WERI-Rb-1 (cell line): ENCODE measurements around the gene MAD1L1.

Experiments
- DNase-seq: peaks from one replicate; pipeline ENCODE4 v3.0.0-alpha.2; 2020
- H3K27ac ChIP-seq: fragments of 250-450 bp; sonication (Bioruptor Pico); 2 replicates; pipeline ENCODE4 v1.5.1; 2020; ENCODE audit warnings: mild to moderate bottlenecking, moderate library complexity
- H3K27me3 ChIP-seq: fragments of 250-450 bp; sonication (Bioruptor Pico); 2 replicates; pipeline ENCODE4 v1.5.1; 2021; ENCODE audit warnings: mild to moderate bottlenecking, low read depth, moderate library complexity; ENCODE audit not compliant: insufficient read depth, severe bottlenecking
- H3K36me3 ChIP-seq: fragments of 250-450 bp; sonication (Bioruptor Pico); 2 replicates; pipeline ENCODE4 v1.5.1; 2020; ENCODE audit warnings: mild to moderate bottlenecking, moderate library complexity
- H3K4me3 ChIP-seq: 2 replicates; pipeline ENCODE4 v1.5.1; 2011; ENCODE audit warnings: low read depth, mild to moderate bottlenecking, control low read depth, low read length
- H3K9me3 ChIP-seq: fragments of 250-450 bp; sonication (Bioruptor Pico); 2 replicates; pipeline ENCODE4 v1.5.1; 2021; ENCODE audit warnings: mild to moderate bottlenecking, moderate library complexity; ENCODE audit not compliant: severe bottlenecking
- TF ChIP-seq, protein P1 (sequence below): IDR thresholded peaks from 2 replicates; pipeline ENCODE4 v1.5.1; 2011; ENCODE audit warnings: low read depth, mild to moderate bottlenecking, control low read depth, inconsistent platforms, low read length

MAD1L1 gene

DNA sequence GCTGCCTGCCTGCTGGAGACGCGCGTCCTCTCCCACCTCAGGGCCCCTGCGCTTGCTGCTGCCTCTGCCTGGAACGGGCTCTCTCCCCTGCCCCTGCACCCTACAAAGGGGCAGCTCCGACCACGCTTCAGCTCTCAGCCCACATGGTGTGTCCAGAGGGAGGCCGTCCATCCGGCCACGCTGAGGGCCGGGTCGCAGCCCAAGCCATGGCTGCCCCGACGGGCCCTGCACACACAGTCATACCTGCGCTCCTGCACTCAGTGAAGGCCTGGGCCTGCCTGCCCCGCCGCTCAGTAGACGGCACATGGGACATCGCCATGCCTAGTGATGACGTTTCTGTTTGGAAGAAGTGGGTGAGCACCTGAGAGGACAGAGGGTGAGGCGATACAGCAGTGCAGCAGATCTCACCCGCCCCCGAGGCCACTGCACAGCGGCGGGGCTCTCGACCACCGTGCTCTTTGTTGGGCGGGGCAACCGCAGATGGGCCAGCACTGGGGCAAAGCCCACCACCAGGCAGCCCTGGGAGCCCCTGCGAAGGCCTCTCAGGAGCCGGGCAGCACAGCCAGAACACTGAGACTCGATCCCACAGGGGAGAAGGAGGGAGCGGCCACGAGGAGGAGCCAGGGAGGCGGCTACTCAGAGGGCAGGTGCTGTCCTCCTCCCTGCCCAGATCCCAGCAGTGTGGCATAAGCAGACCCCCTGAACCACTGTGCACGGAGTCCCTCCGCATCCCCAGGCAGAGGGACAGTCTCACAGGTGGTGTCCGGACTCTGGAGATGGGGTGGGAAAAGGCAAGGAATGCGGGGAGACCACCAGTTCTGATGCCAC lies 129.5 kb downstream of the MAD1L1 start:
- peak; percentile 45 for DNase-seq
- Histone ChIP-seq H3K4me3 (no peak overlapping the region), H3K36me3 (peaks cover 10% of the 10 kb centered on the region), H3K9me3 (no peaks in the 10 kb centered on the region), H3K27me3 (no peaks in the 10 kb centered on the region), H3K27ac (peak overlapping the region; percentile 84)
- TF ChIP-seq, protein P1, sequence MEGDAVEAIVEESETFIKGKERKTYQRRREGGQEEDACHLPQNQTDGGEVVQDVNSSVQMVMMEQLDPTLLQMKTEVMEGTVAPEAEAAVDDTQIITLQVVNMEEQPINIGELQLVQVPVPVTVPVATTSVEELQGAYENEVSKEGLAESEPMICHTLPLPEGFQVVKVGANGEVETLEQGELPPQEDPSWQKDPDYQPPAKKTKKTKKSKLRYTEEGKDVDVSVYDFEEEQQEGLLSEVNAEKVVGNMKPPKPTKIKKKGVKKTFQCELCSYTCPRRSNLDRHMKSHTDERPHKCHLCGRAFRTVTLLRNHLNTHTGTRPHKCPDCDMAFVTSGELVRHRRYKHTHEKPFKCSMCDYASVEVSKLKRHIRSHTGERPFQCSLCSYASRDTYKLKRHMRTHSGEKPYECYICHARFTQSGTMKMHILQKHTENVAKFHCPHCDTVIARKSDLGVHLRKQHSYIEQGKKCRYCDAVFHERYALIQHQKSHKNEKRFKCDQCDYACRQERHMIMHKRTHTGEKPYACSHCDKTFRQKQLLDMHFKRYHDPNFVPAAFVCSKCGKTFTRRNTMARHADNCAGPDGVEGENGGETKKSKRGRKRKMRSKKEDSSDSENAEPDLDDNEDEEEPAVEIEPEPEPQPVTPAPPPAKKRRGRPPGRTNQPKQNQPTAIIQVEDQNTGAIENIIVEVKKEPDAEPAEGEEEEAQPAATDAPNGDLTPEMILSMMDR, result peak; percentile 51

DNA sequence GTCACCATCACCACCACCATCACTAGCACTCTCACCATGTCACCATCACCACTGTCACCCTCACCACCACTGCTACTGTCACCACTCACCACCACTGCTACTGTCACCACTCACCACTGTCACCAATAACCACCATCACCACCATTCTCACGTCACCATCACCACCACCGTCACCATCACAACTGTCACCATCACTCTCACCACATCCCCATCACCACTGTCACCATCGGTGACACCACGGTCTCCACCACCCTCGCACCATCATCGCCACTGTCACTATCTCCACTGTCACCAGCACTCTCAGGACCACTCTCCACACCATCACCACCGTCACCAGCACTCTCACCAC lies 130.4 kb downstream of the MAD1L1 start:
- Histone ChIP-seq H3K27me3 (no peaks in the 10 kb centered on the region), H3K9me3 (no peaks in the 10 kb centered on the region)
- no peak for DNase-seq

GRCh38 chr7:2101630-2102374 lies 130.9 kb downstream of the MAD1L1 start:
- H3K27ac ChIP-seq, result no peak overlapping the region
- no peaks in the 10 kb centered on the region for H3K27me3 ChIP-seq
- peaks cover 8% of the 10 kb centered on the region for H3K36me3 ChIP-seq
- TF ChIP-seq, protein P1, result no peak
- no peak for DNase-seq
- H3K9me3 ChIP-seq, result no peaks in the 10 kb centered on the region
- H3K4me3 ChIP-seq, result no peak overlapping the region

More for the DNA sequence above, 130.4 kb downstream of the MAD1L1 start:
- Histone ChIP-seq H3K4me3 (no peak overlapping the region), H3K27ac (no peak overlapping the region), H3K36me3 (peaks cover 10% of the 10 kb centered on the region)
- TF ChIP-seq, protein P1, result no peak

GRCh38 chr7:2100278-2101208 lies 132.2 kb downstream of the MAD1L1 start:
- no peaks in the 10 kb centered on the region for H3K27me3 ChIP-seq
- DNase-seq, result no peak
- H3K36me3 ChIP-seq, result peaks cover 7% of the 10 kb centered on the region
- no peak overlapping the region for H3K4me3 ChIP-seq
- no peaks in the 10 kb centered on the region for H3K9me3 ChIP-seq
- TF ChIP-seq, protein P1, result 0 out of 2 replicates have a peak, but pooled peaks have one; percentile 7
- H3K27ac ChIP-seq, result no peak overlapping the region

- Histone ChIP-seq H3K36me3 (peaks cover 7% of the 10 kb centered on the region), H3K9me3 (no peaks in the 10 kb centered on the region), H3K4me3 (no peak overlapping the region), H3K27ac (no peak overlapping the region), H3K27me3 (no peaks in the 10 kb centered on the region)
- DNase-seq, result no peak
- TF ChIP-seq, protein P1, result no peak
Observed at GRCh38 chr7:2099048-2099957, 133.4 kb downstream of the MAD1L1 start.
